H9 (cell line): ENCODE measurements around the gene TNKS2. TPM values are rescaled to one million over a fixed set of nuclear protein-coding genes. Genes with fewer than 3 reads are reported as not detected.
A peak's percentile ranks its signal among the peaks of the same experiment; 100 is the strongest.

Source experiments
- DNase-seq: peaks from one replicate; pipeline ENCODE4 v3.0.0-alpha.2; 2017
- H2AFZ ChIP-seq: one replicate; pipeline ENCODE4 v1.6.1; 2013; ENCODE audit warnings: mild to moderate bottlenecking, low read length, control low read depth, moderate library complexity
- H2AK5ac ChIP-seq: 2 replicates; pipeline ENCODE4 v1.6.1; 2013; ENCODE audit warnings: low read length, control low read depth, mixed read lengths; ENCODE audit not compliant: insufficient read length
- H2BK120ac ChIP-seq: one replicate; pipeline ENCODE4 v1.6.1; 2013; ENCODE audit warnings: low read depth, mild to moderate bottlenecking, low read length, control low read depth, inconsistent platforms; ENCODE audit not compliant: poor library complexity, severe bottlenecking
- H2BK12ac ChIP-seq: 2 replicates; pipeline ENCODE4 v1.6.1; 2013; ENCODE audit warnings: low read length, control low read depth, mixed read lengths, low read depth; ENCODE audit not compliant: insufficient read length
- H2BK15ac ChIP-seq: 2 replicates; pipeline ENCODE4 v1.6.1; 2013; ENCODE audit warnings: low read depth, low read length, control low read depth
- H2BK20ac ChIP-seq: one replicate; pipeline ENCODE4 v1.6.1; 2013; ENCODE audit warnings: low read depth, mild to moderate bottlenecking, low read length, control low read depth, inconsistent platforms; ENCODE audit not compliant: poor library complexity, severe bottlenecking
- H2BK5ac ChIP-seq: 2 replicates; pipeline ENCODE4 v1.6.1; 2013; ENCODE audit warnings: low read length, control low read depth, mixed read lengths; ENCODE audit not compliant: insufficient read length
- H3K14ac ChIP-seq: 2 replicates; pipeline ENCODE4 v1.6.1; 2013; ENCODE audit warnings: low read length, control low read depth; ENCODE audit not compliant: insufficient read depth
- H3K18ac ChIP-seq: 2 replicates; pipeline ENCODE4 v1.6.1; 2013; ENCODE audit warnings: low read depth, mild to moderate bottlenecking, mixed read lengths, low read length, control low read depth; ENCODE audit not compliant: insufficient read length
- H3K23ac ChIP-seq: 2 replicates; pipeline ENCODE4 v1.6.1; 2013; ENCODE audit warnings: low read length, control low read depth, mixed read lengths, low read depth; ENCODE audit not compliant: insufficient read length
- H3K23me2 ChIP-seq: 2 replicates; pipeline ENCODE4 v1.6.1; 2013; ENCODE audit warnings: low read depth, mild to moderate bottlenecking, mixed read lengths, low read length, control low read depth; ENCODE audit not compliant: insufficient read length, poor library complexity, severe bottlenecking
- H3K27ac ChIP-seq: 2 replicates; pipeline ENCODE4 v1.5.1; 2013; ENCODE audit warnings: low read length, control low read depth, mixed read lengths, low read depth; ENCODE audit not compliant: insufficient read length
- H3K27me3 ChIP-seq: 2 replicates; pipeline ENCODE4 v1.6.1; 2013; ENCODE audit warnings: low read length, control low read depth, inconsistent platforms; ENCODE audit not compliant: insufficient read depth
- H3K4ac ChIP-seq: 2 replicates; pipeline ENCODE4 v1.6.1; 2013; ENCODE audit warnings: low read depth, mild to moderate bottlenecking, control low read depth, inconsistent platforms, low read length, moderate library complexity
- H3K4me1 ChIP-seq: 2 replicates; pipeline ENCODE4 v1.6.1; 2013; ENCODE audit warnings: low read length, control low read depth, inconsistent platforms; ENCODE audit not compliant: insufficient read depth
- H3K4me2 ChIP-seq: 2 replicates; pipeline ENCODE4 v1.6.1; 2013; ENCODE audit warnings: low read length, control low read depth, mixed read lengths; ENCODE audit not compliant: insufficient read length, insufficient read depth
- H3K56ac ChIP-seq: 2 replicates; pipeline ENCODE4 v1.6.1; 2013; ENCODE audit warnings: low read depth, mild to moderate bottlenecking, mixed read lengths, low read length, control low read depth; ENCODE audit not compliant: insufficient read length
- H3K79me1 ChIP-seq: 2 replicates; pipeline ENCODE4 v1.6.1; 2013; ENCODE audit warnings: low read depth, mild to moderate bottlenecking, moderate library complexity, low read length, control low read depth, inconsistent platforms; ENCODE audit not compliant: insufficient read depth, poor library complexity, severe bottlenecking
- H3K79me2 ChIP-seq: 2 replicates; pipeline ENCODE4 v1.6.1; 2013; ENCODE audit warnings: low read length, control low read depth, inconsistent platforms; ENCODE audit not compliant: insufficient read depth
- H3K9ac ChIP-seq: 2 replicates; pipeline ENCODE4 v1.6.1; 2013; ENCODE audit warnings: low read length, control low read depth, mixed read lengths; ENCODE audit not compliant: insufficient read length; ENCODE audit errors: extremely low read depth
- H3K9me3 ChIP-seq: one replicate; pipeline ENCODE4 v1.6.1; 2013; ENCODE audit warnings: low read depth, low read length, inconsistent platforms; ENCODE audit not compliant: control insufficient read depth
- H3T11ph ChIP-seq: one replicate; pipeline ENCODE4 v1.6.1; 2013; ENCODE audit warnings: mild to moderate bottlenecking, low read length, control low read depth, inconsistent platforms
- H4K20me1 ChIP-seq: one replicate; pipeline ENCODE4 v1.6.1; 2013; ENCODE audit not compliant: control insufficient read depth, insufficient read length, insufficient read depth
- H4K5ac ChIP-seq: 2 replicates; pipeline ENCODE4 v1.6.1; 2013; ENCODE audit warnings: low read depth, mild to moderate bottlenecking, mixed read lengths, low read length, control low read depth; ENCODE audit not compliant: insufficient read length
- H4K8ac ChIP-seq: replicated peaks from 2 replicates; pipeline ENCODE4 v1.6.1; 2013; ENCODE audit warnings: low read length, control low read depth, mixed read lengths, low read depth; ENCODE audit not compliant: insufficient read length
- H4K91ac ChIP-seq: 2 replicates; pipeline ENCODE4 v1.6.1; 2013; ENCODE audit warnings: low read depth, mild to moderate bottlenecking, moderate library complexity, mixed read lengths, low read length, control low read depth; ENCODE audit not compliant: insufficient read length
- H3K27ac Mint-ChIP-seq, 3 experiments: 2 replicates in 2 of 3; 3 replicates in 1 of 3; pipeline ENCODE4 v1.8.0; 2020 to 2021; ENCODE audit warnings: mixed read lengths in 3 of 3, mild to moderate bottlenecking in 1 of 3, moderate library complexity in 1 of 3
- H3K27me3 Mint-ChIP-seq: 2 replicates; pipeline ENCODE4 v1.8.0; 2021; ENCODE audit warnings: low read depth, mild to moderate bottlenecking, moderate library complexity, mixed read lengths
- H3K36me3 Mint-ChIP-seq, 3 experiments: 2 replicates in 2 of 3; 3 replicates in 1 of 3; pipeline ENCODE4 v1.8.0; 2020 to 2021; ENCODE audit warnings: low read depth in 3 of 3, mixed read lengths in 3 of 3; ENCODE audit not compliant: insufficient read depth in 1 of 3
- H3K4me1 Mint-ChIP-seq, 2 experiments: 2 replicates each; pipeline ENCODE4 v1.8.0; 2020; ENCODE audit warnings: mixed read lengths in 2 of 2
- H3K4me3 Mint-ChIP-seq, 2 experiments: 2 replicates in 1 of 2; 3 replicates in 1 of 2; pipeline ENCODE4 v1.8.0; 2020 to 2021; ENCODE audit warnings: mild to moderate bottlenecking in 2 of 2, mixed read lengths in 2 of 2, moderate library complexity in 1 of 2
- H3K9me3 Mint-ChIP-seq, 2 experiments: 2 replicates in 1 of 2; 3 replicates in 1 of 2; pipeline ENCODE4 v1.8.0; 2020; ENCODE audit warnings: mild to moderate bottlenecking in 2 of 2, mixed read lengths in 2 of 2, moderate library complexity in 1 of 2
- WGBS: extraction: QIAGEN DNeasy Blood & Tissue Kit; methylation state at CpG from one replicate; pipeline ENCODE4 v1.1.7; 2013; ENCODE audit warnings: missing lambda C conversion rate, low lambda C conversion rate, mixed read lengths; ENCODE audit not compliant: insufficient read length; ENCODE audit errors: extremely low coverage; 5-methylcytosine and 5-hydroxymethylcytosine counted together
- total RNA-seq: library from RNA; stranded (reverse); gene quantifications from 2 replicates; pipeline ENCODE4 v1.2.1, GENCODE V29; 2021
- TF ChIP-seq, protein P1 (sequence below): fragments of 200-600 bp; sonication (generic); conservative IDR thresholded peaks from 3 replicates; pipeline ENCODE4 v1.8.0; 2021; ENCODE audit warnings: antibody characterized with exemption, mild to moderate bottlenecking

Gene TNKS2
- total RNA-seq, 1 experiment from 2014 or later: 58.9 TPM

DNA sequence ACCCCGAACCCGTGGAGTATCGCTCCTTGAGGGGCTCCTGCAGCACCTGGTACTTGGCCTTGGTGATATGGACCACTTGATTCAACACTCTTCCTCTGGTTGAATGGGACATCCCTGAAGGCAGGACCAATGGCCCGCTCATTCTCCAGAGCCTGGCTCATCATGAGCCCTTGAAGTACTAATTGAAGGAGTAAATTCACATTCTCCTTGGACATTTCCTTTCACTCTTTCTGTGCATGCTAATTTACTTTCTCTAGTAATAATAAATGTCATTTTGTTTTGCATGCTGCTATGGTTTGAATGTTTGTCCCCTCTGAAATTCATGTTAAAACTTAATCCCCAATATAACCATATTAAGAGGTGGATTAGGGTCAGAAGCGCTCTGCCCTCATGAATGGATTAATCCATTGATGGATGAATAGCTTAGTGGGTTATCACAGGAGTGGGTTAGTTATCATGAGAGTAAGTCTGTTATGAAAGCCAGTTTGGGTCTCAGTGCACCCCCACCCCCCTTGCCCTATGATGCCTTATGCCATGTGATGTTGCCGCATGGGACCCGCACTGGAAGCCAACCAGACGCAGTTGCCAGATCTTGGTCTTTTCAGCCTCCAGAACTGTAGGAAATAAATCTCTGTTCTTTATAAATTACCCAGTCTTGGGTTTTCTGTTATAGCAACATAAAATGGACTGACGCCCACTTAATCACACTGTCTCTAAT, 87.3 kb downstream of the TNKS2 start:
- Mint-ChIP-seq H3K27ac (peak overlapping the region; percentile 71 to 96 (median 94)), H3K4me1 (peaks cover 63 to 67% of the 10 kb centered on the region in 2 experiments), H3K4me3 (peak overlapping the region in 1 of 2 experiments; percentile 26; a peak in 1 of 5 replicates), H3K9me3 (peaks cover 2 to 3% of the 10 kb centered on the region in 2 experiments; a peak in 4 of 5 replicates), H3K36me3 (peaks cover 4 to 18% (median 6%) of the 10 kb centered on the region in 3 experiments; a peak in 5 of 7 replicates), H3K27me3 (no peaks in the 10 kb centered on the region)
- Histone ChIP-seq H3K56ac (no peak overlapping the region), H4K5ac (no peak overlapping the region), H2BK120ac (no peak overlapping the region), H4K8ac (no peak overlapping the region), H3K18ac (peak overlapping the region; percentile 5), H2BK12ac (peak overlapping the region; percentile 28), H2AFZ (no peak overlapping the region), H4K91ac (no peak overlapping the region), H3K27me3 (no peaks in the 10 kb centered on the region), H3K23me2 (no peaks in the 10 kb centered on the region), H3K4ac (no peak overlapping the region), H3K23ac (no peak overlapping the region), H3K4me1 (peaks cover 16% of the 10 kb centered on the region), H3K4me2 (no peak overlapping the region), H2BK5ac (no peak overlapping the region), H3K14ac (no peak overlapping the region), H3T11ph (no peak overlapping the region), H3K27ac (peak overlapping the region; percentile 6), H2AK5ac (peak overlapping the region; percentile 72), H3K9ac (no peak overlapping the region), H3K9me3 (no peaks in the 10 kb centered on the region), H2BK20ac (no peak overlapping the region), H3K79me2 (no peaks in the 10 kb centered on the region), H3K79me1 (no peaks in the 10 kb centered on the region), H2BK15ac (no peak overlapping the region), H4K20me1 (no peaks in the 10 kb centered on the region)
- no CpG with 5 or more reads among the region's 9 CpGs for WGBS
- TF ChIP-seq, protein P1, sequence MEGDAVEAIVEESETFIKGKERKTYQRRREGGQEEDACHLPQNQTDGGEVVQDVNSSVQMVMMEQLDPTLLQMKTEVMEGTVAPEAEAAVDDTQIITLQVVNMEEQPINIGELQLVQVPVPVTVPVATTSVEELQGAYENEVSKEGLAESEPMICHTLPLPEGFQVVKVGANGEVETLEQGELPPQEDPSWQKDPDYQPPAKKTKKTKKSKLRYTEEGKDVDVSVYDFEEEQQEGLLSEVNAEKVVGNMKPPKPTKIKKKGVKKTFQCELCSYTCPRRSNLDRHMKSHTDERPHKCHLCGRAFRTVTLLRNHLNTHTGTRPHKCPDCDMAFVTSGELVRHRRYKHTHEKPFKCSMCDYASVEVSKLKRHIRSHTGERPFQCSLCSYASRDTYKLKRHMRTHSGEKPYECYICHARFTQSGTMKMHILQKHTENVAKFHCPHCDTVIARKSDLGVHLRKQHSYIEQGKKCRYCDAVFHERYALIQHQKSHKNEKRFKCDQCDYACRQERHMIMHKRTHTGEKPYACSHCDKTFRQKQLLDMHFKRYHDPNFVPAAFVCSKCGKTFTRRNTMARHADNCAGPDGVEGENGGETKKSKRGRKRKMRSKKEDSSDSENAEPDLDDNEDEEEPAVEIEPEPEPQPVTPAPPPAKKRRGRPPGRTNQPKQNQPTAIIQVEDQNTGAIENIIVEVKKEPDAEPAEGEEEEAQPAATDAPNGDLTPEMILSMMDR: no peak
- no peak for DNase-seq
